NCI-H460 (cell line): ENCODE results near the gene C18orf32. TPM values are rescaled to one million over a fixed set of nuclear protein-coding genes. Genes with fewer than 3 reads are reported as not detected.
A peak's percentile ranks its signal among the peaks of the same experiment; 100 is the strongest.
"Not testable (repeated sequence)": the region's sequence is repeated elsewhere in the genome, so short reads cannot be mapped to it uniquely, and the experiment has no call there.

ENCODE experiments used
- DNase-seq: peaks from one replicate; pipeline ENCODE4 v3.0.0-alpha.2; 2016; ENCODE audit warnings: low read depth; ENCODE audit errors: extremely low read depth
- polyA plus RNA-seq: library from polyadenylated mRNA; depleted of rRNA; stranded (reverse); fragments of >200 nt; gene quantifications from 2 replicates; pipeline ENCODE4 v1.2.3, GENCODE V29; 2014; cell fraction: nucleus; rRNA removed
- total RNA-seq: library from RNA; depleted of rRNA; stranded (reverse); fragments of >200 nt; shearing (Covaris generic); gene quantifications from 2 replicates; pipeline ENCODE4 v1.2.3, GENCODE V29; 2014; rRNA removed

The C18orf32 gene
- total RNA-seq, result 64.0 and 65.5 TPM in 2 replicates
- 28.2 and 45.0 TPM in 2 replicates for polyA plus RNA-seq

- DNase-seq, result peak; percentile 87
These were observed at the start of gene C18orf32 for GRCh38 chr18:49486953-49487710. TSS of gene C18orf32 (minus strand) at chr18:49487234. CDS start at chr18:49483748, 3,486 bp downstream.

GRCh38 chr18:49534846-49535601 lies 48.0 kb upstream of the C18orf32 start:
- no peak for DNase-seq

GRCh38 chr18:49531678-49532153 lies 44.7 kb upstream of the C18orf32 start:
- DNase-seq, result no peak

GRCh38 chr18:49529596-49529995 lies 42.6 kb upstream of the C18orf32 start:
- no peak for DNase-seq

- DNase-seq, result no peak
These were observed 40.7 kb upstream of the C18orf32 start for GRCh38 chr18:49527631-49528327.

GRCh38 chr18:49525981-49526380 lies 38.9 kb upstream of the C18orf32 start:
- no peak for DNase-seq

- no peak for DNase-seq
These were observed 37.9 kb upstream of the C18orf32 start for GRCh38 chr18:49524951-49525350.

GRCh38 chr18:49524349-49524748 lies 37.3 kb upstream of the C18orf32 start:
- DNase-seq, result no peak

- DNase-seq, result not testable (repeated sequence)
These were observed 36.6 kb upstream of the C18orf32 start for GRCh38 chr18:49523580-49524093.

GRCh38 chr18:49521216-49521835 lies 34.3 kb upstream of the C18orf32 start:
- no peak for DNase-seq

- no peak for DNase-seq
These were observed 33.7 kb upstream of the C18orf32 start for GRCh38 chr18:49520661-49521145.

GRCh38 chr18:49519101-49519971 lies 32.3 kb upstream of the C18orf32 start:
- DNase-seq, result no peak

- no peak for DNase-seq
These were observed 30.4 kb upstream of the C18orf32 start for GRCh38 chr18:49517483-49517882.

- DNase-seq, result no peak
These were observed 28.5 kb upstream of the C18orf32 start for GRCh38 chr18:49515516-49515915.

- DNase-seq, result not testable (repeated sequence)
These were observed 28.0 kb upstream of the C18orf32 start for GRCh38 chr18:49515003-49515402.

GRCh38 chr18:49514577-49514976 lies 27.5 kb upstream of the C18orf32 start:
- no peak for DNase-seq

GRCh38 chr18:49512876-49513275 lies 25.8 kb upstream of the C18orf32 start:
- not testable (repeated sequence) for DNase-seq

GRCh38 chr18:49510393-49511115 lies 23.5 kb upstream of the C18orf32 start:
- DNase-seq, result no peak
